Nephron progenitor cell (in vitro differentiated cells): ENCODE data around the gene FRMPD2.
A peak's percentile ranks its signal among the peaks of the same experiment; 100 is the strongest.
"Not testable (repeated sequence)": the region's sequence is repeated elsewhere in the genome, so short reads cannot be mapped to it uniquely, and the experiment has no call there.

Experiments
- DNase-seq: peaks from one replicate; pipeline ENCODE4 v3.0.0; 2021
- H3K27ac Mint-ChIP-seq: 2 replicates; pipeline ENCODE4 v1.8.0; 2021; ENCODE audit warnings: mild to moderate bottlenecking, moderate library complexity, mixed read lengths
- H3K27me3 Mint-ChIP-seq: 2 replicates; pipeline ENCODE4 v1.8.0; 2021; ENCODE audit warnings: mild to moderate bottlenecking, low read depth, mixed read lengths; ENCODE audit not compliant: poor library complexity
- H3K36me3 Mint-ChIP-seq: 2 replicates; pipeline ENCODE4 v1.8.0; 2021; ENCODE audit warnings: low read depth, mixed read lengths
- H3K4me1 Mint-ChIP-seq: 2 replicates; pipeline ENCODE4 v1.8.0; 2021; ENCODE audit warnings: mixed read lengths
- H3K4me3 Mint-ChIP-seq: 2 replicates; pipeline ENCODE4 v1.8.0; 2021; ENCODE audit warnings: mild to moderate bottlenecking, moderate library complexity, mixed read lengths
- H3K9me3 Mint-ChIP-seq: 2 replicates; pipeline ENCODE4 v1.8.0; 2021; ENCODE audit warnings: mild to moderate bottlenecking, moderate library complexity, mixed read lengths
- TF ChIP-seq, protein P1 (sequence below): fragments of 200-600 bp; sonication (generic); IDR thresholded peaks from 2 replicates; pipeline ENCODE4 v1.5.0; 2021; ENCODE audit warnings: antibody characterized with exemption

Gene FRMPD2

DNA sequence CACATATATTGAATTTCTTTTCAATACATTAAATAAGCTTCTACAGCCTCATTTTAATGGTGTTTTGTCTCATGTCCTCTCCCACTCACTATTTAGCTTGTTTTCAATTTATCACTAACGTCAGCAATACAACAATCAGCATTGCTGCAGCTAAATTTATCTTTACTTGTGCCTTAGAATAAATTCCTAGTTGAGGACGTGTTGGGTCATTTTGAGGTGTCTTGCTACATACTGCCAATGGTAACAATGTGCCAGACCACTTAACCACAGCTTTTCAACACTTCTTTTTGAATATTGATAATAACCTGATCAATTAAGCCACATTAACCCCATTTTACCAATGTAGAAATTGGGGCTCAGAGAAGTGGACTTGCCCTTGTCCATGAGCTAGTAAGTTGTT is 26.0 kb downstream of the FRMPD2 start:
- Mint-ChIP-seq H3K27me3 (peaks cover 10% of the 10 kb centered on the region), H3K4me1 (peaks cover 58% of the 10 kb centered on the region), H3K36me3 (no peaks in the 10 kb centered on the region), H3K27ac (no peak overlapping the region), H3K4me3 (no peak overlapping the region), H3K9me3 (no peaks in the 10 kb centered on the region)
- TF ChIP-seq, protein P1, sequence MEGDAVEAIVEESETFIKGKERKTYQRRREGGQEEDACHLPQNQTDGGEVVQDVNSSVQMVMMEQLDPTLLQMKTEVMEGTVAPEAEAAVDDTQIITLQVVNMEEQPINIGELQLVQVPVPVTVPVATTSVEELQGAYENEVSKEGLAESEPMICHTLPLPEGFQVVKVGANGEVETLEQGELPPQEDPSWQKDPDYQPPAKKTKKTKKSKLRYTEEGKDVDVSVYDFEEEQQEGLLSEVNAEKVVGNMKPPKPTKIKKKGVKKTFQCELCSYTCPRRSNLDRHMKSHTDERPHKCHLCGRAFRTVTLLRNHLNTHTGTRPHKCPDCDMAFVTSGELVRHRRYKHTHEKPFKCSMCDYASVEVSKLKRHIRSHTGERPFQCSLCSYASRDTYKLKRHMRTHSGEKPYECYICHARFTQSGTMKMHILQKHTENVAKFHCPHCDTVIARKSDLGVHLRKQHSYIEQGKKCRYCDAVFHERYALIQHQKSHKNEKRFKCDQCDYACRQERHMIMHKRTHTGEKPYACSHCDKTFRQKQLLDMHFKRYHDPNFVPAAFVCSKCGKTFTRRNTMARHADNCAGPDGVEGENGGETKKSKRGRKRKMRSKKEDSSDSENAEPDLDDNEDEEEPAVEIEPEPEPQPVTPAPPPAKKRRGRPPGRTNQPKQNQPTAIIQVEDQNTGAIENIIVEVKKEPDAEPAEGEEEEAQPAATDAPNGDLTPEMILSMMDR, result no peak
- no peak for DNase-seq

DNA sequence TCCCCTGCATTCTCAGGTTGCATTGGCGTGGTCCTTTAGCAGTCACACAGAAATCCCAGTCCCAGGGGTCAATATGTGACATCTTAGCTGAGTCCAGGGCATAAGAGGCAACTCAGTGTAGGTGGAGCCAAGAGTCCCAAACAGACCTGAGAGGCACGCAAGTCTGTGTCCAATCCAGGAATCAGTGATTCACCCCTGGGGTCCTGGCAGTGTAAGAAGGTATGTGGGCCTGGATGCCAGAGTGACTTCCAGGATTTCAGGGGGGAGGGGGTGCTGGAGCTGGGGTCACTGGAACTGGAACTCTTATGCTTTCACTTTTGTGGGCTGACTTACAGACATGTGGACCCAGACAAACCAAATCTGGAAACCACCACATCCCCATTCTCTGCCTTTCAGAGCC is 26.8 kb downstream of the FRMPD2 start:
- H3K4me1 Mint-ChIP-seq, result peaks cover 62% of the 10 kb centered on the region
- no peaks in the 10 kb centered on the region for H3K9me3 Mint-ChIP-seq
- TF ChIP-seq, protein P1, result no peak
- no peak overlapping the region for H3K27ac Mint-ChIP-seq
- DNase-seq, result no peak
- peaks cover 12% of the 10 kb centered on the region for H3K27me3 Mint-ChIP-seq
- no peaks in the 10 kb centered on the region for H3K36me3 Mint-ChIP-seq
- H3K4me3 Mint-ChIP-seq, result no peak overlapping the region

DNA sequence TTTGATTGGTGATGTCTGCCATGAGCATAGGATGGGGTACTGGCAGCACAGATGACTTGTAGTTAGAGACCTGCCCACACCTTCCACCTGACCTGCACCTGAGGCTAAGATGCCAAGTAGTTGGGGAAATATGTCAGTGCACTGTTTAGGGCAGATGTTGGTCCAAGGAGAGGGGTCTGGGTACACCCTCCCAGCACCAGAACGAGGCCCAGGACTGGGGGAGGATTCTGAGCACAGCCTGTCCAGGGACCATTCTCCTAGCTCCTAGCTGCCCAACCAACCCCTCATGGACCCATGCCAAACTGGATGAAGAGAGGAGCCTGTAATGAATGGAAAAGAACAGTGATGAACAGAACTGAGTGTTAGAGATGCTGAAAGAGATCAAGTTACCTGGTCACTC is 28.0 kb downstream of the FRMPD2 start:
- no peak for DNase-seq
- peaks cover 12% of the 10 kb centered on the region for H3K27me3 Mint-ChIP-seq
- no peak overlapping the region for H3K27ac Mint-ChIP-seq
- TF ChIP-seq, protein P1, result no peak
- peaks cover 55% of the 10 kb centered on the region for H3K4me1 Mint-ChIP-seq
- no peak overlapping the region for H3K4me3 Mint-ChIP-seq
- no peaks in the 10 kb centered on the region for H3K36me3 Mint-ChIP-seq
- no peaks in the 10 kb centered on the region for H3K9me3 Mint-ChIP-seq

DNA sequence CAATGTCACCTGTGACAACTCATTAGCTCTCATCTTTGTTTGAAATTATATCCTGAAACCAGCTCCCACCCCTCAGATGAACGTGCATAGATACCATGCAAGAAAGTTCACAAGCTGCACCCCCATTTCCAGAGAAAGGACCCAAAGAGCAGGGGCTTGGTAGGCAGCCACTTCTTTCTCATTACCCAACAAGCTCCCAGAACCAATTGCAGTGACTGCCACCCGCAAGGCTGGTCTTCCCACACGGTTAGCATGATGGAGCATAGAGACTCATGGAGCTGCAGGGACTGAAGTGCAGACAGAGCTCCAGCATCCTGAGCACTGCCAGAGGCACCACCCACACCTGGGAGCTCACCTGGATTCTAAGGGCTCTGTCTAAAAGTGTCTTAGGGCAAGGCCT is 28.5 kb downstream of the FRMPD2 start:
- Mint-ChIP-seq H3K4me3 (no peak overlapping the region), H3K9me3 (no peaks in the 10 kb centered on the region), H3K27ac (no peak overlapping the region), H3K27me3 (peaks cover 12% of the 10 kb centered on the region), H3K4me1 (peaks cover 49% of the 10 kb centered on the region), H3K36me3 (no peaks in the 10 kb centered on the region)
- no peak for DNase-seq
- TF ChIP-seq, protein P1, result no peak

DNA sequence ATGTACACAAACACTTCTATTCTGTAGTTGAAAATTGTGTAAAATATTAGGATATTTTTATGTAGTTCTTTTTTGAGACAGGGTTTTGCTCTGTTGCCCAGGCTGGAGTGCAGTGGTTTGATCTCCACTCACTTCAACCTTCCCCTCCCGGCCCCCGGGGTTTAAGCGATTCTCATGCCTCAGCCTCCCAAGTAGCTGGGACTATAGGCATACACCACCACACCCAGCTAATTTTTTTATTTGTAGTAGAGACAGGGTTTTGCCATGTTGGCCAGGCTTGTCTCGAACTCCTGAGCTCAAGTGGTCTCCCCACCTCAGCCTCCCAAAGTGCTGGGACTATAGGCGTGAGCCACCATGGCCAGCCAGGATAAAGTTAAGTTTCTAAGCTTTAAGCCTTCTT is 30.6 kb downstream of the FRMPD2 start:
- not testable (repeated sequence) for H3K9me3 Mint-ChIP-seq, H3K4me3 Mint-ChIP-seq, H3K36me3 Mint-ChIP-seq, H3K27ac Mint-ChIP-seq, DNase-seq
- H3K4me1 Mint-ChIP-seq, result peaks cover 47% of the 10 kb centered on the region
- peaks cover 12% of the 10 kb centered on the region for H3K27me3 Mint-ChIP-seq

DNA sequence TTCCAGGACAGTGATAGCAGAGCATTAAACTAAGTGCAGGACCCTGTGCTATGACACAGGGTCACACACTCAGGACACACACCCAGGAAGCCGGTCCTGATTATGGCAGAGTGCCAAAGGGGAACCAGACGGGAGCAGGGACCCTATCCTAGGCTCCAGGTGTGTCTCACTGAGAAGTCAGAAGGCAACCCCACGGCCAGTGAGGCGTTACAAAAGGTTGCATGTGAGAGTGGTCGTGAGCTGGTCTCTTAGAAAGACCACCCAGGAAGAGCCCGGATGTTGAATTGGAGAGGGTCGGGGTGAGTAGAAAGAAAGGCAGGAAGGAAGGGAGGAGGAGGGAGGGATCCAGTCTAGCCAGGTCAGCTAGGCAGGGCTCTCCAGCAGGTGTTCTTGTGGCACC is 31.0 kb downstream of the FRMPD2 start:
- Mint-ChIP-seq H3K9me3 (no peaks in the 10 kb centered on the region), H3K27ac (peak overlapping the region; percentile 29)

More for the DNA sequence above, 31.0 kb downstream of the FRMPD2 start:
- TF ChIP-seq, protein P1, result no peak
- H3K36me3 Mint-ChIP-seq, result no peaks in the 10 kb centered on the region
- H3K27me3 Mint-ChIP-seq, result peaks cover 12% of the 10 kb centered on the region
- H3K4me3 Mint-ChIP-seq, result peak overlapping the region; percentile 54
- H3K4me1 Mint-ChIP-seq, result peaks cover 46% of the 10 kb centered on the region
- no peak for DNase-seq
